ENCODE results near the gene SYT2.
"Not testable (repeated sequence)": the region's sequence is repeated elsewhere in the genome, so short reads cannot be mapped to it uniquely, and the experiment has no call there.

The SYT2 gene

DNA sequence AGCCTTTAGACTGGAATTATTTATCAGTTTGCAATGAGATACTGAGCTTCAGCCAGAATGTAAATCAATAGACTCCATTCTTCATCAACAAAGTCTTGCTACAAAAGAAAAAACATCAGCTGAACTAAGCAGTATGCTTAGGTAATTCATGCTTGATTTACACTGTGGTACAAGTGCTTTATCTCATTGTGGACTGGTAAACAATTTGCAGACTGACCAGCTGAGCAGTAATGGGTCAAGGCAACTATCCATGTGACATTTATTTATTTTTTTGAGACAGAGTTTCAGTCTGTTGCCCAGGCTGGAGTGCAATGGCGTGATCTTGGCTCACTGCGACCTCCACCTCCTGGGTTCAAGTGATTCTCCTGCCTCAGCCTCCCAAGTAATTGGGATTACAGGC lies 39.8 kb upstream of the SYT2 start:
- Histone ChIP-seq H3K4me1 (no peaks in the 10 kb centered on the region), H3K27ac (no peak overlapping the region), H3K4me3 (no peak overlapping the region), H3K36me3 (peaks cover 31 to 81% (median 73%) of the 10 kb centered on the region in 3 donors), H3K27me3 (no peaks in the 10 kb centered on the region), H3K9me3 (no peaks in the 10 kb centered on the region)
- intact Hi-C loops (cut with DNase I; ENCODE audit: low total_unique reads) = no loop called here
- TF ChIP-seq, protein P1, sequence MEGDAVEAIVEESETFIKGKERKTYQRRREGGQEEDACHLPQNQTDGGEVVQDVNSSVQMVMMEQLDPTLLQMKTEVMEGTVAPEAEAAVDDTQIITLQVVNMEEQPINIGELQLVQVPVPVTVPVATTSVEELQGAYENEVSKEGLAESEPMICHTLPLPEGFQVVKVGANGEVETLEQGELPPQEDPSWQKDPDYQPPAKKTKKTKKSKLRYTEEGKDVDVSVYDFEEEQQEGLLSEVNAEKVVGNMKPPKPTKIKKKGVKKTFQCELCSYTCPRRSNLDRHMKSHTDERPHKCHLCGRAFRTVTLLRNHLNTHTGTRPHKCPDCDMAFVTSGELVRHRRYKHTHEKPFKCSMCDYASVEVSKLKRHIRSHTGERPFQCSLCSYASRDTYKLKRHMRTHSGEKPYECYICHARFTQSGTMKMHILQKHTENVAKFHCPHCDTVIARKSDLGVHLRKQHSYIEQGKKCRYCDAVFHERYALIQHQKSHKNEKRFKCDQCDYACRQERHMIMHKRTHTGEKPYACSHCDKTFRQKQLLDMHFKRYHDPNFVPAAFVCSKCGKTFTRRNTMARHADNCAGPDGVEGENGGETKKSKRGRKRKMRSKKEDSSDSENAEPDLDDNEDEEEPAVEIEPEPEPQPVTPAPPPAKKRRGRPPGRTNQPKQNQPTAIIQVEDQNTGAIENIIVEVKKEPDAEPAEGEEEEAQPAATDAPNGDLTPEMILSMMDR (IDR thresholded peaks at IDR 0.05) = no peak
- no peak for DNase-seq

DNA sequence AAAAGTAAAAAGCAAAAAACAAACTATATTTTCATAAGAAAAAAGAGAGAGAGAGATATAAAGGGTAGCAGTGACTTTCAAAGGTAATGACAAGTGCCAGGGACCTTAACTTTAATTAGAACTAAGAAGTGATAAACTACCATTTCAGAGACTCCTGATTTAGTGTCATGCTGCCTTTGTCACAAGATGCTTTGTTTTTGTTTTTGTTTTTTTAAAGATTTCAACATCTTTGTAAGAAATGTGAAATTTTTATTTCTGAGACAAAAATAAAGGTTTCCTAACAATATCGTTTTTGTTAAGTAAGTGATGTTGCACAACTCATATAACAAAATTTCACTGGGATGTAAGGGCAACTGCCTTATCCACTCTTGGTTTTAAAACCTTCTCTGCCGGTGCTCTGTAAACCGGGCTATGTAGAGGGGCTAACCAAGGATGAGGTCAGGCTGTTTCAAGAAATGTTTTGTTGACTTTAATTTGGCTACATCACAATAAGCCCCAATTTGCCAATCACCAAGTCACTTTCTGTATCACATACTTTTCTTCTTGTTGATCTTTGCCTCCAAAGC lies 35.2 kb upstream of the SYT2 start:
- peaks cover 55 to 85% (median 79%) of the 10 kb centered on the region in 3 donors for H3K36me3 ChIP-seq
- TF ChIP-seq, protein P1 (IDR thresholded peaks at IDR 0.05) = no peak

DNA sequence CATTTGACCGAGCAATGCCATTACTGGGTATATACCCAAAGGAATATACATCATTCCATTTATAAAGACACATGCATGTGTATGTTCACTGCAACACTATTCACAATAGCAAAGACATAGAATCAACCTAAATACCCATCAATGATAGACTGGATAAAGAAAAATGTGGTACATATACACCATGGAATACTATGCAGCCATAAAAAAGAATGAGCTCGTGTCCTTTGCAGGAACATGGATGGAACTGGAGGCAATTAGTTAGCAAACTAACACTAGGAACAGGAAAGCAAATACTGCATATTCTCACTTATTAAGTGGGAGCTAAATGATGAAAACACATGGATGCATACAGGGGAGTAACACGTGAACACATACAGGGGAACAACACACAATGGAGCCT lies 34.5 kb upstream of the SYT2 start:
- intact Hi-C loops (cut with DNase I; ENCODE audit: low total_unique reads); H3K4me3 ChIP-seq; H3K27ac ChIP-seq; DNase-seq; H3K9me3 ChIP-seq; H3K27me3 ChIP-seq; H3K4me1 ChIP-seq: not testable (repeated sequence)
- peaks cover 56 to 85% (median 78%) of the 10 kb centered on the region in 3 donors for H3K36me3 ChIP-seq

More for the DNA sequence above, 35.2 kb upstream of the SYT2 start:
- no peak for DNase-seq
- Histone ChIP-seq H3K4me1 (no peaks in the 10 kb centered on the region), H3K27me3 (no peaks in the 10 kb centered on the region), H3K9me3 (no peaks in the 10 kb centered on the region), H3K27ac (no peak overlapping the region), H3K4me3 (no peak overlapping the region)
- intact Hi-C loops (cut with DNase I; ENCODE audit: low total_unique reads) = no loop called here

DNA sequence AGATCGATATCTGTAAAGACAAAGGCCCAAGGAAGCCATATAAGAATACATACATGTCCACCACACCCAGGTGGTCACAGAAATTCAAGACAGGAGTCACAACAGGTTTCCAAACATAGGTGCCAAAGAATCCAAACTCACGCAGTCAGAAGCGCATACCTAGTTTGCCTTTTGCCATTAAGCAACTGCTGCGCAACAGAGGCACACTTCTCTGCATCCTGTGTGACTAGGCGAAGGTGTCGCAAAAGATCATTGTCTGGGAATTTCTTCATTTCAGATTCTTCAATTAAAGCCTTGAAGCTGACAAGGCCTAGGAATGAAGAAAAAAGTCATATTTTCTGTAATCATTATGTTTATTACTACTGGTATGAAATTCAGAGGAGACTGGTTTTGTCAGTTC lies 32.2 kb upstream of the SYT2 start:
- Histone ChIP-seq H3K4me3 (no peak overlapping the region), H3K4me1 (no peaks in the 10 kb centered on the region), H3K36me3 (peaks cover 48 to 76% (median 62%) of the 10 kb centered on the region in 3 donors), H3K27ac (no peak overlapping the region), H3K27me3 (no peaks in the 10 kb centered on the region), H3K9me3 (no peaks in the 10 kb centered on the region)
- no peak for DNase-seq
- TF ChIP-seq, protein P1 (IDR thresholded peaks at IDR 0.05) = no peak
- intact Hi-C loops (cut with DNase I; ENCODE audit: low total_unique reads) = no loop called here

DNA sequence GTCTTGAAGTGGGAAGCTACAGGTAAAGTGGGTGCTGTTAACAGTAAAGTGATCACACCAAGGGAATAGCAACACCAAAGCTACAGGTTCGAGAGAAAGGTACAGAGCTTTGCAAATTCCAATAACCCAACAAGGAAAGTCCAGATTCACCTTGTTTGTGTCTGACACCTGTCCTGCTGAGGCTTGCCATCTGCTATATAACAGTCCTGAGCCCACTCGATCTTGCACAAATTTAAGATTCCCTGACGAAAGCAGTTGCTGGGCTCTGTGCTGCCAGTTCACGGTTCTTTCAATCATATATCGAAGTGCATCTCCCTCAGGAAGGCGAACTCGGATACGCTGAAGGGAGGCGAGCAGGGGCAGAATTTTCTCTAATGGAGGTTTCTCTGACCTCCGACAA lies 23.0 kb upstream of the SYT2 start:
- Histone ChIP-seq H3K36me3 (peaks cover 70 to 96% (median 78%) of the 10 kb centered on the region in 3 donors), H3K27ac (no peak overlapping the region), H3K9me3 (no peaks in the 10 kb centered on the region), H3K4me1 (no peaks in the 10 kb centered on the region), H3K4me3 (no peak overlapping the region), H3K27me3 (no peaks in the 10 kb centered on the region)
- DNase-seq = no peak
- TF ChIP-seq, protein P1 (IDR thresholded peaks at IDR 0.05) = no peak
- intact Hi-C loops (cut with DNase I; ENCODE audit: low total_unique reads) = no loop called here

DNA sequence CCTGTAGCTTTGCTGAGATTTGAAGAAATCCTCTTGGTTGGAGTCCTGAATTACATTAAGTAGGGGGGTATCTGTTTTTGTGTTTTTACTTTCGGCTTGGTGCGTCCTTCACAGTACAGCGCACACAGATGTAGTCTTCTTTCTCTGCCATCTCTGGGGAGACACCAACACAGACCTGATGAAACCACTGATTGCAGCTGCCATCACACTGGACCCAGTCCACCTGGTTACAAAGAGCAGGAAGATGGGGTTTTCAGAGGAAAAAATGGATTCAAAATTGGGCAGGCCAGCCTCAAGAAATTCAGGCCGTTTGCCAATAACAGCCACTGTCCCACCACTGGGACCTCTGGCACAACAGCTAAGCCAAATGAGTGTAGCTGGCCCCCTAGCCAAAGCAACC lies 18.7 kb upstream of the SYT2 start:
- intact Hi-C loops (cut with DNase I; ENCODE audit: low total_unique reads) = no loop called here
- no peaks in the 10 kb centered on the region for H3K4me1 ChIP-seq
- no peak overlapping the region for H3K27ac ChIP-seq
- peaks cover 59 to 91% (median 78%) of the 10 kb centered on the region in 3 donors for H3K36me3 ChIP-seq
- H3K4me3 ChIP-seq = no peak overlapping the region
- H3K9me3 ChIP-seq = no peaks in the 10 kb centered on the region
- no peaks in the 10 kb centered on the region for H3K27me3 ChIP-seq
- DNase-seq = no peak
- TF ChIP-seq, protein P1 (IDR thresholded peaks at IDR 0.05) = no peak
